Esophagus mucosa (tissue), 1 donor: Measurements from ENCODE around the gene MSRB2. TPM values are rescaled to one million over a fixed set of nuclear protein-coding genes. Genes with fewer than 3 reads are reported as not detected.
"Not testable (repeated sequence)": the region's sequence is repeated elsewhere in the genome, so short reads cannot be mapped to it uniquely, and the experiment has no call there.

Experiments
- ATAC-seq: fragments of 200-7000 bp; cut with Tn5 transposase; one replicate; pipeline ENCODE4 v1.9.1; 2020
- total RNA-seq: library from RNA; stranded (reverse); gene quantifications from one replicate; pipeline ENCODE4 v1.2.4, GENCODE V29; 2023
- donor health status: DM: yes; HTN: yes; CAD: no.

The MSRB2 gene
- total RNA-seq: 17.1 TPM

- ATAC-seq: peak; percentile 96
These were observed at the start of gene MSRB2 for GRCh38 chr10:23095404-23095965. MSRB2 (plus strand) TSS chr10:23095579; CDS start chr10:23095609, 30 bp downstream.

GRCh38 chr10:23046027-23046426, 49.4 kb upstream of the MSRB2 start:
- ATAC-seq: no peak

GRCh38 chr10:23047201-23048050, 48.0 kb upstream of the MSRB2 start:
- no peak for ATAC-seq

- no peak for ATAC-seq
These were observed 47.2 kb upstream of the MSRB2 start for GRCh38 chr10:23048191-23048590.

- no peak for ATAC-seq
These were observed 44.1 kb upstream of the MSRB2 start for GRCh38 chr10:23051278-23051677.

GRCh38 chr10:23051855-23052331, 43.5 kb upstream of the MSRB2 start:
- ATAC-seq: no peak

GRCh38 chr10:23053036-23053435, 42.3 kb upstream of the MSRB2 start:
- peak; percentile 95 for ATAC-seq

GRCh38 chr10:23055424-23056185, 39.8 kb upstream of the MSRB2 start:
- ATAC-seq: no peak

GRCh38 chr10:23056186-23056579, 39.2 kb upstream of the MSRB2 start:
- no peak for ATAC-seq

- peak; percentile 53 for ATAC-seq
These were observed 37.0 kb upstream of the MSRB2 start for GRCh38 chr10:23058366-23058765.

- ATAC-seq: no peak
These were observed 34.5 kb upstream of the MSRB2 start for GRCh38 chr10:23060918-23061317.

- peak; percentile 33 for ATAC-seq
These were observed 32.1 kb upstream of the MSRB2 start for GRCh38 chr10:23063045-23063972.

GRCh38 chr10:23063973-23064812, 31.2 kb upstream of the MSRB2 start:
- no peak for ATAC-seq

- not testable (repeated sequence) for ATAC-seq
These were observed 30.6 kb upstream of the MSRB2 start for GRCh38 chr10:23064813-23065114.

- ATAC-seq: peak; percentile 85
These were observed 30.0 kb upstream of the MSRB2 start for GRCh38 chr10:23065181-23065948.

GRCh38 chr10:23067337-23067736, 28.0 kb upstream of the MSRB2 start:
- no peak for ATAC-seq

- peak; percentile 78 for ATAC-seq
These were observed 27.2 kb upstream of the MSRB2 start for GRCh38 chr10:23067939-23068775.

- no peak for ATAC-seq
These were observed 26.2 kb upstream of the MSRB2 start for GRCh38 chr10:23069019-23069815.
